ENCODE data around the gene TANC1.

Gene TANC1

DNA sequence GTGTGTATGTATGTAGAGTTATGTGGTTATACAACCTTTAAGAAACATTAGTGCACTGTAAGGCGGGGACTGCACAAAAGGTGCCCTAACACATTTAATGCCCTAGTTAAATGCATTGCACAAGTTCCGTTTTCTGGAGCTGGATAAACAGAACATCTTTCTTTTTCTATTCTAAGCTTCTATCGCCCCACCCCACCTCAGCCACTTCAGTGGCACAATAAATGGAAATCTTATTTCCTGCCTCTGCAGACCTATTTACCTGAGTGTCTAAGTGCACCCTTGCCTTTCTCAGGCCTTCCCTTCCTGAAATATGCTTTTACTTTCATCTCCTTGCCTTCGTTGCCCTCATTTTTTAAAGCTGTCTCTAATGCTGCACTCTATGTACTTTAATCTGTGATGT, 123.5 kb downstream of the TANC1 start:
- no peak for DNase-seq (ENCODE audit: low spot score)
- no peak overlapping the region for H3K4ac ChIP-seq (ENCODE audit: low read length)
- peaks cover 0 to 9% of the 10 kb centered on the region in 2 donors for H3K36me3 ChIP-seq (replicated peaks in 1 of 2; ENCODE audit: control insufficient read depth in 2 of 2, insufficient read depth in 2 of 2, low read length in 2 of 2)
- H4K8ac ChIP-seq (ENCODE audit: low read depth, low read length) = no peak overlapping the region
- no peak overlapping the region for H2BK5ac ChIP-seq (ENCODE audit: low read length)
- no peak overlapping the region for H3K4me3 ChIP-seq (ENCODE audit: low read length in 2 of 2)
- no peaks in the 10 kb centered on the region for H3K79me1 ChIP-seq (ENCODE audit: low read depth, low read length)
- no peak overlapping the region for H2AFZ ChIP-seq (ENCODE audit: low read length)
- H2AK5ac ChIP-seq (ENCODE audit: low read depth, low read length) = no peak overlapping the region
- no peak overlapping the region for H3K9ac ChIP-seq (ENCODE audit: low read depth, low read length, poor library complexity)
- H3K23ac ChIP-seq (ENCODE audit: low read depth, low read length, poor library complexity) = no peak overlapping the region
- H4K91ac ChIP-seq (ENCODE audit: low read depth, low read length, poor library complexity) = no peak overlapping the region
- no CpG with 5 or more reads among the region's 4 CpGs for WGBS, 2 donors (ENCODE audit: extremely low coverage in 2 of 2, insufficient read length in 2 of 2, insufficient replicate concordance in 1 of 2)
- no peak overlapping the region for H3K27ac ChIP-seq (replicated peaks; ENCODE audit: low read length)
- no peak overlapping the region for H2BK15ac ChIP-seq (ENCODE audit: low read length)
- no peak overlapping the region for H3K4me2 ChIP-seq (ENCODE audit: insufficient read depth, low read length, poor library complexity, severe bottlenecking)
- H3K9me3 ChIP-seq (replicated peaks in 1 of 2; ENCODE audit: control insufficient read depth in 2 of 2, insufficient read depth in 1 of 2, low read depth in 1 of 2, low read length in 2 of 2) = peaks cover 0 to 9% of the 10 kb centered on the region in 2 donors
- H3K27me3 ChIP-seq (ENCODE audit: control insufficient read depth in 3 of 3, insufficient read depth in 3 of 3, low read depth in 1 of 3, low read length in 3 of 3) = no peaks in the 10 kb centered on the region
- no peaks in the 10 kb centered on the region for H3K4me1 ChIP-seq (ENCODE audit: control insufficient read depth in 2 of 2, insufficient read depth in 1 of 2, low read depth in 1 of 2, low read length in 2 of 2)
- no peak overlapping the region for H3K14ac ChIP-seq (ENCODE audit: low read length)
- H2BK120ac ChIP-seq (ENCODE audit: low read depth, low read length) = no peak overlapping the region
- no peak overlapping the region for H3K18ac ChIP-seq (ENCODE audit: low read length)
- H2BK12ac ChIP-seq (ENCODE audit: low read length) = no peak overlapping the region

GRCh38 chr2:159093497-159093896, 125.1 kb downstream of the TANC1 start:
- Histone ChIP-seq H2BK120ac (ENCODE audit: low read depth, low read length) (no peak overlapping the region), H4K8ac (ENCODE audit: low read depth, low read length) (no peak overlapping the region), H2AK5ac (ENCODE audit: low read depth, low read length) (no peak overlapping the region), H3K4me1 (ENCODE audit: control insufficient read depth in 2 of 2, insufficient read depth in 1 of 2, low read depth in 1 of 2, low read length in 2 of 2) (no peaks in the 10 kb centered on the region), H2BK12ac (ENCODE audit: low read length) (no peak overlapping the region), H2AFZ (ENCODE audit: low read length) (no peak overlapping the region), H3K9ac (ENCODE audit: low read depth, low read length, poor library complexity) (no peak overlapping the region), H2BK5ac (ENCODE audit: low read length) (no peak overlapping the region), H3K27me3 (ENCODE audit: control insufficient read depth in 3 of 3, insufficient read depth in 3 of 3, low read depth in 1 of 3, low read length in 3 of 3) (no peaks in the 10 kb centered on the region), H3K18ac (ENCODE audit: low read length) (no peak overlapping the region), H2BK15ac (ENCODE audit: low read length) (no peak overlapping the region), H3K36me3 (replicated peaks in 1 of 2; ENCODE audit: control insufficient read depth in 2 of 2, insufficient read depth in 2 of 2, low read length in 2 of 2) (peaks cover 1 to 24% of the 10 kb centered on the region in 2 donors), H3K4me2 (ENCODE audit: insufficient read depth, low read length, poor library complexity, severe bottlenecking) (no peak overlapping the region), H3K23ac (ENCODE audit: low read depth, low read length, poor library complexity) (no peak overlapping the region), H3K9me3 (replicated peaks in 1 of 2; ENCODE audit: control insufficient read depth in 2 of 2, insufficient read depth in 1 of 2, low read depth in 1 of 2, low read length in 2 of 2) (peaks cover 2 to 11% of the 10 kb centered on the region in 2 donors), H3K79me1 (ENCODE audit: low read depth, low read length) (no peaks in the 10 kb centered on the region), H3K14ac (ENCODE audit: low read length) (no peak overlapping the region), H3K4me3 (ENCODE audit: low read length in 2 of 2) (no peak overlapping the region), H3K27ac (replicated peaks; ENCODE audit: low read length) (no peak overlapping the region), H4K91ac (ENCODE audit: low read depth, low read length, poor library complexity) (no peak overlapping the region), H3K4ac (ENCODE audit: low read length) (no peak overlapping the region)
- WGBS, 2 donors (ENCODE audit: extremely low coverage in 2 of 2, insufficient read length in 2 of 2, insufficient replicate concordance in 1 of 2) = no CpG with 5 or more reads among the region's 2 CpGs
- no peak for DNase-seq (ENCODE audit: low spot score)

DNA sequence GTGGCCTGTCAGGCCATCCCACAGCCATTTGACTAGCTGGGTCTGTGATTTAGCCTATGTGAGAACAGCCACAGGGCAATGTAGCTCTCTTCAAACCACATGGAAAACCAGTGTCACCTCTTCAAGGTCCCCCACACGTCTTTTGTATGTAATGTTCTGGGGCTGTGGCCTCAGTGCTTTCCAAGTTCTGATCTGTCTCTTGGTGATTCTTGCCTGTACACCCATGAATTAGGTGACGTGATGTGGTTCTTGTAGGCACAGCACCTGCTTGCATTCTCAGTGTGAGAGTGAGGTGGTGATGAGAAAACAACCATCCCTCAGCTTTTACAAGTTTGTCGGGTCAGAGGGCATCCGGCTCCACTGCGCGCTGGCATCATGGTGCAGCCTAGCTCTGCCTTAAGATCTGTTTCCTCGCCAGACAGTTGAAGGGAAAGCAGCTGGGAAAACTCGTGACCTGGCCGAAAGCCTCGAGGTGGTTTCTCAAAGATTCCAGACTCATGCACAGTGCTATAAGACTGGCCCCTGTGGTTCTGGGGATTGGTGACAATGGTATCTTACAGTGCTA, 125.8 kb downstream of the TANC1 start:
- H3K9ac ChIP-seq (ENCODE audit: low read depth, low read length, poor library complexity) = no peak overlapping the region
- no peak overlapping the region for H3K4me2 ChIP-seq (ENCODE audit: insufficient read depth, low read length, poor library complexity, severe bottlenecking)
- no peak overlapping the region for H3K23ac ChIP-seq (ENCODE audit: low read depth, low read length, poor library complexity)
- H3K27ac ChIP-seq (replicated peaks; ENCODE audit: low read length) = no peak overlapping the region
- H3K4me3 ChIP-seq (ENCODE audit: low read length in 2 of 2) = no peak overlapping the region
- no CpG with 5 or more reads among the region's 10 CpGs for WGBS, 2 donors (ENCODE audit: extremely low coverage in 2 of 2, insufficient read length in 2 of 2, insufficient replicate concordance in 1 of 2)
- no peak overlapping the region for H3K18ac ChIP-seq (ENCODE audit: low read length)
- H3K4me1 ChIP-seq (ENCODE audit: control insufficient read depth in 2 of 2, insufficient read depth in 1 of 2, low read depth in 1 of 2, low read length in 2 of 2) = no peaks in the 10 kb centered on the region
- H3K27me3 ChIP-seq (ENCODE audit: control insufficient read depth in 3 of 3, insufficient read depth in 3 of 3, low read depth in 1 of 3, low read length in 3 of 3) = no peaks in the 10 kb centered on the region
- no peak for DNase-seq (ENCODE audit: low spot score)
- H3K14ac ChIP-seq (ENCODE audit: low read length) = peak overlapping the region; percentile 9
- H2BK12ac ChIP-seq (ENCODE audit: low read length) = no peak overlapping the region
- H3K9me3 ChIP-seq (replicated peaks in 1 of 2; ENCODE audit: control insufficient read depth in 2 of 2, insufficient read depth in 1 of 2, low read depth in 1 of 2, low read length in 2 of 2) = peaks cover 2 to 11% of the 10 kb centered on the region in 2 donors
- no peak overlapping the region for H3K4ac ChIP-seq (ENCODE audit: low read length)
- H2BK15ac ChIP-seq (ENCODE audit: low read length) = no peak overlapping the region
- no peaks in the 10 kb centered on the region for H3K79me1 ChIP-seq (ENCODE audit: low read depth, low read length)
- H4K8ac ChIP-seq (ENCODE audit: low read depth, low read length) = no peak overlapping the region
- no peak overlapping the region for H2BK120ac ChIP-seq (ENCODE audit: low read depth, low read length)
- H2BK5ac ChIP-seq (ENCODE audit: low read length) = no peak overlapping the region
- H3K36me3 ChIP-seq (replicated peaks in 1 of 2; ENCODE audit: control insufficient read depth in 2 of 2, insufficient read depth in 2 of 2, low read length in 2 of 2) = peaks cover 1 to 31% of the 10 kb centered on the region in 2 donors
- no peak overlapping the region for H4K91ac ChIP-seq (ENCODE audit: low read depth, low read length, poor library complexity)
- no peak overlapping the region for H2AFZ ChIP-seq (ENCODE audit: low read length)
- H2AK5ac ChIP-seq (ENCODE audit: low read depth, low read length) = no peak overlapping the region

DNA sequence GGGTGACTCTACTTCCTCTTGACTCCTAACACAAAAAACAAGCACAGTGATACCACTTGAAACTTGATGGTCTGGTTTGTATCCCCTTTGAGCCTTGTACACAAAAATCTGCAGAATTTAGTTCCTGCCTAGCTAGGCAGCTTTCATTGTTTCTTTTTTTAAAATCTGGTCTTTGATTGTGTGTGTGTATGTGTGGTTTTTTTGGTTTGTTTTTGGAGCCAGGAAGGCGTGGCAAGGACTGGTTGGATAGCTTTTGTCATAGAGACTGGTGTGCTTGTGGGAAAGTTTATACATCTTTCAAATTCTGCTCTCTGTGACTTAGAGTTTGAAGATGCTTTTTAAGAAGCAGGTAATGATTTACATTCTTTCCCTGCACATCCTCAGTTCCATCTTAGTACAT, 127.4 kb downstream of the TANC1 start:
- Histone ChIP-seq H3K14ac (ENCODE audit: low read length) (no peak overlapping the region), H3K4me3 (ENCODE audit: low read length in 2 of 2) (no peak overlapping the region), H3K27me3 (ENCODE audit: control insufficient read depth in 3 of 3, insufficient read depth in 3 of 3, low read depth in 1 of 3, low read length in 3 of 3) (no peaks in the 10 kb centered on the region), H3K18ac (ENCODE audit: low read length) (no peak overlapping the region), H2BK15ac (ENCODE audit: low read length) (no peak overlapping the region), H4K8ac (ENCODE audit: low read depth, low read length) (no peak overlapping the region), H2AK5ac (ENCODE audit: low read depth, low read length) (no peak overlapping the region), H3K4ac (ENCODE audit: low read length) (no peak overlapping the region), H2BK12ac (ENCODE audit: low read length) (no peak overlapping the region), H3K79me1 (ENCODE audit: low read depth, low read length) (no peaks in the 10 kb centered on the region), H3K9me3 (replicated peaks in 1 of 2; ENCODE audit: control insufficient read depth in 2 of 2, insufficient read depth in 1 of 2, low read depth in 1 of 2, low read length in 2 of 2) (peaks cover 2 to 11% of the 10 kb centered on the region in 2 donors), H3K36me3 (replicated peaks in 1 of 2; ENCODE audit: control insufficient read depth in 2 of 2, insufficient read depth in 2 of 2, low read length in 2 of 2) (peaks cover 1 to 24% of the 10 kb centered on the region in 2 donors), H2AFZ (ENCODE audit: low read length) (no peak overlapping the region), H3K9ac (ENCODE audit: low read depth, low read length, poor library complexity) (no peak overlapping the region), H3K27ac (replicated peaks; ENCODE audit: low read length) (no peak overlapping the region), H3K4me1 (ENCODE audit: control insufficient read depth in 2 of 2, insufficient read depth in 1 of 2, low read depth in 1 of 2, low read length in 2 of 2) (no peaks in the 10 kb centered on the region), H3K4me2 (ENCODE audit: insufficient read depth, low read length, poor library complexity, severe bottlenecking) (no peak overlapping the region), H4K91ac (ENCODE audit: low read depth, low read length, poor library complexity) (no peak overlapping the region), H2BK5ac (ENCODE audit: low read length) (no peak overlapping the region), H2BK120ac (ENCODE audit: low read depth, low read length) (no peak overlapping the region), H3K23ac (ENCODE audit: low read depth, low read length, poor library complexity) (no peak overlapping the region)
- no CpG with 5 or more reads among the region's 1 CpG for WGBS, 2 donors (ENCODE audit: extremely low coverage in 2 of 2, insufficient read length in 2 of 2, insufficient replicate concordance in 1 of 2)
- no peak for DNase-seq (ENCODE audit: low spot score)
